SW480 (cell line): ENCODE data around the gene CPT1B.
A peak's percentile ranks its signal among the peaks of the same experiment; 100 is the strongest.
"Not testable (repeated sequence)": the region's sequence is repeated elsewhere in the genome, so short reads cannot be mapped to it uniquely, and the experiment has no call there.

Experiments used
- DNase-seq: peaks from one replicate; pipeline ENCODE4 v3.0.0-alpha.2; 2016; ENCODE audit warnings: low spot score

CPT1B gene

DNA sequence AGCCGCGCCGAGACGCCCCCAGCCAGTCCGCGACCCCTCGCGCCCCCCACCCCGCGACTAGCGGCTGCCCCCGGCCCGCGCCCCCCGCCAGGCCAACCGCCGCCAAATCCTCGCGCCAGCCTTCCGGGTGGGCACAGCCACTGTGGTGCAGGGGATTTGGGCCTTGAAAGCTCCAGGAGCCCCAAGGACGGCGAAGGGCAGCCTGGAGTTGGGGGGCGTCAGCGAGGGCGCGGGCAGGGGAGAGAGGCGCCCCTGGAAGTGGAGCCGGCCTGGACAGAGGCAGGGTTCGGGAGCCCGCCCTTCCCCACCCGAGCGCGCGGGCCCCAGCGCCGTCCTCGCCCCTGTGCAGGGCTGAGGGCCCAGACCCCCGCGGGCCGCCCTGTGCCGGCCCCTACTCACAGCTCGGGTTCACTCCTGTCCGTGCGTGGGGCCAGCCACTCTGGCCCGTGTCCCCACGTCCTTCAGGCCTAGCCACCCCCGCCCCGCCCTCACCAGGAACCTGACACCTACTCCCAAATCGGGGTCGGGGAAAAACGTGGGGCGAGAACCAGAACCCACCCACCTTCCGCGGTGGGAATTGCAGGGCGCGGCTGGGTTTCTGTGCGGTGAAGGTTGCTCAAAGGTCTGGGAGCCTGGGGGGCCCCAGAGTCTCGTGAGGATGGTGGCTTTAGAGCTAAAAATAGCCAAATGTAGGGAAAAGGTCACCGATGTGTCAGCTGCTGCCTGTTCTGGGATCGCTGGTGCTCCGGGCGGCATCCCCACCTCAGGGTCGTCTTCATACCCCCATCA is at the start of gene CPT1B:
TSS of gene CPT1B (minus strand) at position 441 of the 789 bp plus-strand sequence. CDS start 512 bp downstream, outside the sequence.
- DNase-seq: no peak

DNA sequence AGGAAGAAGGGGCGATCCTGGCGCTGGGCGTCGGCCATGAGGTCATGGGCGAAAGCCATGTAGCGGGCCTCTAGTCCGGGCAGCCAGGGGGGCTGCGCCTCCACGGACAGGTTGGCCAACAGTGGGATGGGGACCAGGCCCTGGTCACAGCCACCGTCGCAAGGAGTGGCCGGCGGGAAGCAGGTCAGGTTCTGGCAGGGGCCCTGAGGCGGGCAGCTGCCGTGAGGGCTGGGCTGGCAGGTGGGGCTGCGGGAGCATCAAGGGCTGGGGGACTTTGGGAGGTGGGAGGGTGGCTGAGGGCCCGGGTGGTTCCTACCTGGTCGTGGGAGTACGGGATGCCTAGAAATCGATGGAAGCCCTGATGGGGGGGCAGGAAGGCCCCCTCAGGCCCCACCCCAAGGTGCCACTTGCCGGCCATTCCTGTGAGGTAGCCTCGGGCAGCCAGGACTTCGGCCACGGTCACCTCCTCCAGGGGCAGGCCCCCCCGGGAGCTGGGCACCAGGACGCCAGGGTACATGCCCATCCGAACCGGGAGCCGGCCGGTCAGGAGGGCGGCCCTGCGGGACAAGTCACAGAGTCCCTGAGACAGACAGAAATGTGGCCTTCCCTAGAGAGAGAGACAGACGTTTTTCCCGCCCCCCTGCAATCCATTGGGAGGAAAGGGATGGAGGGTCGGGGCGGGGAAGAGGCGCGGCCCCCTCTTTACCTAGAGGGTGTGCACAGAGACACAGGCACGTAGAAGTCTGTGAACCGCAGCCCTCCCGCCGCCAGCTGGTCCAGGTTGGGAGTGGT is 48.8 kb upstream of the CPT1B start:
- DNase-seq: no peak

DNA sequence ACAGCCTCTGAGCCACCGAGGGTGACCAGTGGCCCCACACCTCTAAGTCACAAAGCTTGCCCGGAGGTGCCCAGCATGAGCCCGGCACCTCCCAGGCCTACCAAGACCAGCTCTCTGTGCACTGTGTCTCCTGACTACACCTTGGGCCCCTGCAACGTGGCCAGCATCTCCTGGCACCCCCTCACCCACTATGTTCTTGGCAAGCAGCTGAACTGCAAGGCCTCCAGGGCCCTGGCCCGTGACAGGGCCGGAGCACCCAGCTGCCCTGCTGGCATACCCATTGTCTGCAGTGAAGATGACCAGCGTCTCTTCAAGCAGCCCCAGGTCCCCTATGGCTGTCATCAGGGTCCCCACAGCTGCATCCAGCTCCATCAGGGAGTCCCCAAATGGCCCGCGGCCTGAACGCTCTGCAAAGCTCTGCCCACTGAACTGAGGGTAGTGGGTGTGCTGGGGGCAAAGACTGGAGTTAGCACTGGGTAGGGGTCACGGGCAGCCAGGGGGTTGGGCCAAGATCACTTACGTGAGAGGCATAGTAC is 48.2 kb upstream of the CPT1B start:
- DNase-seq: no peak

DNA sequence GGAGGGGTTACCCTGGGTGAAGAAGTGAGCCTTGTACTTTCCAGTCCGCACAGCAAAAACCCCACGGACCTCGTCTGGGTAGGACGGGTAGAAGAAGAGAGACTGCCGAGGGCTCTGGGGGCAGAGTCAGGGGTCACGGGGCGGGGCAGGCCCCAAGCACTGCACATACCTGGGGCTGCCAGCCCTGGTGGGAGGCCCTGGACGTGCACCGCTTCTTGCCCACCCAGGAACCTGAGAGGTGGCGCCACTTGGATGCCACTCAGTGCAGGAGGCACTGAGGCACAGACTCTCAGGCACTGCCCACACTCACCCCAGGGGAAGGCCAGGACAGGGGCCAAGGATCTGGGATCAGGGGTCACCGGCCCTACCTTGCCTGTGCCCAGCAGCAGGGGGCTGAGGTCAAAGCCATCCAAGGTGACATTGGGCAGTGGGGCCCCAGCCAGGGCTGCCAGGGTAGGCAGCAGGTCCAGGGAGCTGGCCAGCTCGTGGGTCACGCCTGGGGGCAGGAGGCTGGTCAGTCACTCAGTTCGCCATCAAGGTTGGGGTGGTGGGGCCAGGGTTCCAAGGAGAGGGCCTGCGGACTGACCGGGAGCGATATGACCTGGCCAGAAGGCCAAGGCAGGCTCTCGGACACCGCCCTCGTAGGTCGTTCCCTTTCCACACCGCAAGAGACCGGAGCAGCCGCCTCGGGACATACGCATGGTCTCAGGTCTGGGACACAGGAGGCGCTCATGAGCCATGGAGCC is 47.5 kb upstream of the CPT1B start:
- no peak for DNase-seq

DNA sequence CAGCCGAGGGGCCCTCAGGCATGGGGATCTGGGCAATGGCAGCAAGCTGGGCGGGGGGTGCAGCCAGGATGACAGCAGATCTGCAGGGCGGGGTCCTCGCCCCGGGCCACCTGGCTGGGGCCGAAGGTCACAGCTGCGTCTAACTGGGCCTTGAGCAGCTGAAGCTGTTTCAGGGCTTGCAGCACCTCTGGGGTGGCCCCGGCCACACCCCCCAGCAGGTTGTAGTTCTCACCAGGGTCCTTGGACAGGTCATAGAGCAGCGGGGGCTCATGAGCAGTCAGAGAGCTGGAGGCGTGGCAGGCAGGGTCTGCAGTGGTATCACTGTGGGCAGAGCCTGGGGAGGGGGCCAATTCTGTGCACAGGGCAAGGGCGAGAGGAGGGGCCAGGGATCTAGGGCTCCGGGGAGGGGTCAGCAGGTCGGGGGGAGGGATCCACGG is 46.9 kb upstream of the CPT1B start:
- DNase-seq: no peak

DNA sequence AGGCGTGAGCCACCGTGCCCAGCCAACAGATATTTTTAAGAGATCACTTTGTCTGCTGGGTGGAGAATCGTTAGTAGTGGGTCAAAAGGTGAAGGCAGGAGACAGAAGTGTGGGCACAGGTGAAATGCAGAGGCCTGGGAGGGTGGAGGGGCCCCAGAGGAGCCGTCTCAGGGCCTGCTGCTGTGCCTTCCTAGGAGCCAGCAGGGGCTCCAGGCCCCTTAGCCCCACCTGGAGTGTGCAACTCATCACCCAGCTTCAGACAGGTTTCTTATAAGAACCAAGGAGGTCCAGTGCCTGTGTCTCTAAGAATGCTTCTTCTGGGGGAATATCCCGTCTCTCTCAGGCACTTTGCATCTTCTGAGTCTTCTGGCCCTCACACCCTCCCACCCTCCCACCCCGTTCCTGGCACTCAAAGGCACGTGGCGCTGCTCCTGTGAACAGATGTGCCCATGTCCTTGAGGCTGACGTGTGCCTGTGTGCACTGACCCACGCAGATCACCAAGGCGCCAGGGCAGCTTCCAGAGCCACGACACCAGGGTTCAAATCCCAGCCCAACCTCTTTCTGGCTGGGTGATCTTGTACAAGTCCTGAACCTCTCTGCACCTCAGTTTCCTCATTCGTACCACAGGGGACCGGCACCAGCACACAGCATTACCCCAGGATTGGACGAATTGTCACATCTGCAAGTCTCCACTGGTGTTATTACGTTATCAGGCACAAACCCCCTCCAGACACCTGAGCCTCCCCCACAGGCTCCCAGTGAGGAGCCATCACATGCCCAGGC is 46.3 kb upstream of the CPT1B start:
- no peak for DNase-seq

DNA sequence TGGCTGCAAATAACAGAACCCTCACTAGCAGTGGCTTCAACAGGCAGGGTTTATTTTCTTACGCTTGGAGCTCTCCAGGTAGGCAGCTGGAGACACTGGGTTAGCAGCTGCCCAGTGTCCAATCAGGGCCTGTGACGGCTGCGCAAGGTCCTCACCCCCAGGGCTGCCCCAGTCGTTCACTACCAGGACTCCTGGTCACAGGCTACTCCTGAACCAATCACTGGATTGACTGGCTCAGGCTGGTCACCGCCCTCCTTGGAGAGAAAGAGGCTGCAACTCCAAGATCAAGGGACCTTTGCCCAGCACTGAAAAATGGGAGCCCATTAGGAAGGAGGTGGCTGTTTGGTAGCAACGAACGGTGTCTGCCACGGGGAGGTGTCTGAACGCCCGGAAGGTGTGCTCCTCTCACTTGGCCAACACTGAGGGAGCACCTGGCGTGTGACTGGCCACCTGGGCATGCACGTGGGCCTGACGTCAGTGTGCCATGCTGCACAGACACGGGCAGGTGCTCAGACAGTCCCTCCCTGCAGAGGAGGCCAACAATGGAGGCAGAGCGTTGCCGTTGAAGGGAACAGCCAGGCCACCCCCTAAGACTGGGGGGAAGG is 44.6 kb upstream of the CPT1B start:
- DNase-seq: peak; percentile 85

DNA sequence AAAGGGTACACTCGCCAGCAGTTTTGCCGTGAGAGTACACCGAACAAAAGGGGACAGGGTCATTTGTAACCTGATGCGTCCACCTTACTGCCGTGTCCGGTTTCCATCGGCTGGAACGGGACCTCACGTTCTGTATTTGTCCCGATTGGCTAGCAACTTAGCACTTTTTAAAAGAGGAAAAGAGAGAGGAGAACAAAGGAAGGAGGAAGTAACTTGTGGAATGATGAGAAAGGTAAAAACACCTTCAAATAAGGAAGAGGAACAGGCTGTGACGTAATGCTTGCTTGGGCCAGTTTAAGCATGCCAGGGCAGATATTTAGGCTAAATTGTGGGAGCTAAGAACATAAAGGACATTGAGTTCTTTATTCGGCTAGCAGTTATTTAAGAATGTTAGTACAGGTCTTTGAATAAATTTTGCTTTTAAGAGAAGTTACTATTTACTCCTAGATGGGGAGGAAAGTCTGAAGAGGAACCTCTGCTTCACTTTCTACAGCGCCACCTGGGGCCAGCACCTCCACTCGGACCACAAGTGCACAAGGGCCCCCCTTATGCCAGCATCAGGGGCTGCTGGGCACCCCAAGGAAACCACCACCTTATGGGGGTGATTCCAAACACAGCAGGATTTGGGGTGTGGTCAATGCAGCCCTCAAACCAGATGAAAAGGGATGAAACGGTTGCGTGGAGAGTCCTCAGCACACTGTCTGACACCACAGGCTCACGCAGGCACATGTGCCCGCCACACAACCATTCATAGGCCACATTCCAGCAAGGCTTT is 43.9 kb upstream of the CPT1B start:
- no peak for DNase-seq

DNA sequence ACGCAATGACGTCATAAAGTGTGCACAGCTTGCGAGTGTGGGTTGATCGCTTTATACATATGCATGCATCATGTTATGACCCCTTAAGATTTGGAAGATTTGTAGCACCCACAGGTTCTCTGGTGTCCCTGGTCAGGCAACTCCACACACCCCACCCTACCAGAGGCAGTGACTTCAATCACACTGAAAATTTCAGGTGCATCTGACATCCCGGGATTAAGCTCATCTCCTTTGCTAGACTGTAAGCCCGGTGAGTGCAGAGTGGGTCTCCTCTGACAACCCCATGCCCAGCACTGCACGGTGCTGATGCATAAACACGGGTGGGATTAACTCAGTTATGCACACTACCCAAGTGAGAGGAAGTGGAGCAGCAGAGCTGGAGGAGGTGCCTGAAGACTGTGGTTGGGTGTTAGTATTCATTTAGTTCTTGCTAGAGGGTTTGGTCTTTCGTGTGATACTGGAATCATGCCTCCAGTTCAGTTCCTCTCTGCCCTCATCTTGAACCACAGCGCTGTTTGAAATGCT is 43.2 kb upstream of the CPT1B start:
- DNase-seq: no peak

DNA sequence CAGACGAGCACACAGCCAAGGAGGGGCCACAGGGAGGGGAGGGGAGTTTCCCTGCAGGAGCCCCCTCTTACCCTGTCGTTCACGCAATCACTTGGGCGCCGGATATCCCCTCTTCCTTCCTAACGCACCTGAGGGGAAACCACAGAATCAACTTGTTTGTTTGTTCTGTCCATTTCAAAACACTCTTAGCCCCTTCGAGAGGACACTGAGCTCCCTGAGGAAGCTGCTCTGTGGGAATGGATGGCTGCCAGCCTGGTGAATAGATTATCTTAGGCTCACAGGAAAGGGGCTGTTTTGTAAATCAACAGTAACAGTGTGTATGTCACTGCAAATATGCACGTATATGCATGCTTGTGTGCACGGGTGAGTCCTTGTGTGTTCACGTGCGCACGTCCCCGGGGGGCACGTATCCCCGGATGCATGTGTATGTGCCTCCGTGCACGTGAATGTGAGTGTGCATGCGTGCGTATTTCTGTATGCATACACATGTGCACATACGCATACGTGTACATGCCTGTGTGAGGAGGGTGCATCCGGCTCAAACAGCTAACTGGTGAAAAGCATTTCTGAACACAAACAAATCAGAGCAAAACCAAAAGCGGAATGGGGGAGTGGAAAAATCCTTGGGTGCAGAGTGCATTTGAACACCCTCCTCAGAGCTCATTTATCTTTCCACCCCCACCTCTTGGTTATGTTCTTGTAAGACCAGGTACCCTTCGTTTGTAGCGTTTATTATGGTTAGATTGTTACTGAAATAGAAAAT is 42.5 kb upstream of the CPT1B start:
- no peak for DNase-seq

DNA sequence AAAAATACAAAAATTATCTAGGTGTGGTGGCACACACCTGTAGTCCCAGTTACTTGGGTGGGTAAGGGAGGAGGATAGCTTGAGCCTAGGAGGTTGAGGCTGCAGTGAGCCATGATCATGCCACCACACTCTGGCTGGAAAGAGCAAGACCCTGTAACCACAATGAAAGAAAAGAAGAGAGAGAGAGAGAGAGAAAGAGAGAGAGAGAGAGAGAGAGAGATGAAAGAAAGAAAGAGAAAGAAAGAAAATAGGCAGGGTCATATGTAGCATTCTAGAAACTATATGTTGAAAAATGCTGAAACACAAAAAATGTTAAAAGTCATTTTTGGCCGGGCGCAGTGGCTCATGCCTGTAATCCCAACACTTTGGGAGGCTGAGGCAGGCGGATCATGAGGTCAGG is 36.1 kb upstream of the CPT1B start:
- DNase-seq: not testable (repeated sequence)

DNA sequence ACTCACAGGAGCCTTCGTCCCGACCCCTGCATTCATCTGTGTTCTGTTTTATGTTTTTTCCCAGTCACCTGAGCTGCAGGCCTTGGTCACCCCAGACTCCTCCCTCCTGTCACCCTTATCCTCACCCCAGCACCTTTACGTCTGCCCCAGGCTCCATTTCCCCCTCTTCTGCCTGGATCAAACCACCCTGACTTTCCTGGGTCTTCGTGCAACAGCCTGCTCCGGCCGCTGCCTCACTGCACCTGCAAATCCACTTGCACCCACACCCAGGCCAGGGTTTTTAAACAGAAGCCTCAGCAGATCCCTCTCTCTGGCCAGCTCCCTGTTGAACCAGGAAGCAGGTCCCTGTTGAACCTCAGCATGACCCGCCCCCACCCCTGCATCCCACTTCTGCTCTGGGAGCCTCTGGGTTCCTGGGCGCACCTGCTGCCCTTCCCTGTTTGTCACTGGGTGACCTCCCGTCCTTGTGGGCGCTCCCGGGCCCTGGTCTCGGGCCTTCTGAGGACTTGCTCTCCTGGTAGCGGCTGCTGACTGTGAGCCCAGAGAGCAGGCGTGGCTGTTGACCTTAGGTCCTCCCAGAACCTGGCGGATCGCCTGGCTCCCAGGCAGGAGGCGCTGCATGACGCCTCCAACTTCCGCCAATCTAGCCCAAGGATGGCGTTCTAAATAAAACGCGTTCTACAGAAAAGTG is 35.2 kb upstream of the CPT1B start:
- DNase-seq: no peak

DNA sequence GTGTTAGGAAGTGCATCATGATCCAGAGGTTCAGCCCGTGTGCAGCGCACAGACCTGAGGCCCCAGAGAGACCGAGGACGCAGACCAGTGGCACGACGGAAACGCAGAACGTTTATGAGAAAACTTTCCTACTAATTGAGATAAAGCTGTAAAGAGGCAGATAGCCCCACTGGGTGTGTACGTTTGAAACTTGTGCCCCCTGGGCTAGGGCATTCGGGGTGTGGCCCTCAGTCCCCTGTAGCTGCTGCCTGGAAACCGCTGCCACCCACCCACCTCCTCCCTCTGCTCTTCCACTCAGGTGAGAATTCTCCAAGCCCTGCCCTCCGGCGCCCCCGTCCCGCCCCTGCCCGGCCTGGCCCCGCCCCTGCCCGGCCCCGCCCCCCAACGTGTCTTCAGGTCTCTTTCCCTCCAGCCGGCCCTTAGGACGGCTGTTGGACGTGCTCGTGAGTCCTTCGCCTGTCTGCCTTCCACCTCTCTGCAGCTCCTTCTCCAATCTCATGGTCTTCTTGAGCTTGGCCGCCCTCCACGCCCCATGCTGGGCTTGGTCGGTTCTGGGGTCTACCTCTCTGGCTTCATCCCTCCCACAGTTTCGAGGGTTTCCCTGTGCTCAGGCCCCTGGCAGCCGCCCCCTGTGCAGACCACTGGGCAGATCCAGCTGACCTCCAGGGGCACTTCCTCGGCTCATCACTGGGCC is 34.4 kb upstream of the CPT1B start:
- no peak for DNase-seq

DNA sequence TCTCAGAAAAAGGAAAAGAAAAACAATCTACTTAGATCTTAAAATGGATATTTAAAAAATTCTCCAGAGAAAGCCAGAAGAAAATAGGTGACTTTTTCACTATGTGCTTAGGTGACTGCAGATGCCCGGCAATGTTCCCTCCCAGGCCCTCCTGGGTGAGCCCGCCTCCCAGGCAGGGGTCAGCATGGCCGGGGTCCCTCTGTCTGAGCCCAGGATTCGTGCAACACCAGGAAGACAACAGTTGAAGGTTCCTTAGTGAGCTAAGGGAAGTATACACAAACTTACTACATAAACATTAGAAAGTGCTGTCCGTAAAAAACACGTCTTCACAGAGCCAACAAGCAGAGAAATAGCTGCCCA is 33.9 kb upstream of the CPT1B start:
- DNase-seq: no peak

DNA sequence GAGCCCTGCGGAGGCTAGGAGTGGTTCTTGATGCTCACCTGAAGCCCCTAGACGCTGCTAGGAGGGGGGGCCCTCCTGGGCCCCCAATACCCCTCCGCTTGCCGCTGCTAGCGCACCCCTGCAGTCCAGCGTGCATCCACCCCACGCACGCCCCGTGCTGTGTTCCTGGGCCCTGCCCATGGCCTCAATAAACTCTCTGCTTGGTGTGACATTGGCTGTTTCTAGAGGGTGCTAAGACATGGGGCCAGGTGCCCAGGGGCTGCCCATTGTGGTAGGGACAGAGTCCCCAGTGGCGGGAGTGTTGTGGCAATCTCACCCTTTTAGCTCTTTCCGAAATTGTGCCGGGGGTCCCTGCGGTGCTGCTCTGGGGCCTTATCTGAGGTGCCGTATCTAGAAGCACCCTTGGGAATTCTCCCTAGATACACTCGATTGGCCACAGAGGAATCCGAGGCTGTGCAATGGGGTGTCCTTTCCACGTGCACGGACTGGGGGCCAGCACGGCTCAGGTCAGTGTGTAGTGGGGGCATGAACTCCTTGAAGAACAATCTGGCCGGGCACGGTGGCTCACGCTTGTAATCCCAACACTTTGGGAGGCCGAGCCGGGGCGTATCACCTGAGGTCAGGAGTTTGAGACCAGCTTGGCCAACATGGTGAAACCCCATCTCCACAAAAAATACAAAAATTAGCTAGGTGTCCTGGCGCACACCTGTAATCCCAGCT is 33.3 kb upstream of the CPT1B start:
- no peak for DNase-seq

DNA sequence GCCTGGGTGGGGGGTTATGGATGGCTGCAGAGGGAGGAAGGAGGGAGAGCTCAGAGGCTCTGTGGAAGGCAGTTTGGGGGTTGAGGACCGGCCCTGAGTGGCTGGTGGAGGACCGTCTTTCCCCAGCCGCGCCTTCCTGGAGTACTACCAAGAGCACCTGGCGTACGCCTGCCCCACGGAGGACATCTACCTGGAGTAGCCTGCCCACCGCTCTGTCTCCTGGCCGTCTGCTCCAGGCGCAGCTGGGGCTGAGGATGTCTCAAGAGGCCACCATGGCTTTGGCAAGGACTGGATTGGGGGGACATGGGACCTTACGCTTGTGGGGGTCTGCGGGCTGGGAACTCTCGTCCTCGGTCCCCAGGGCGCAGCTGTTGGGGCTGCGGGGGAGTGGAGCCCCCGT is 32.4 kb upstream of the CPT1B start:
- no peak for DNase-seq

DNA sequence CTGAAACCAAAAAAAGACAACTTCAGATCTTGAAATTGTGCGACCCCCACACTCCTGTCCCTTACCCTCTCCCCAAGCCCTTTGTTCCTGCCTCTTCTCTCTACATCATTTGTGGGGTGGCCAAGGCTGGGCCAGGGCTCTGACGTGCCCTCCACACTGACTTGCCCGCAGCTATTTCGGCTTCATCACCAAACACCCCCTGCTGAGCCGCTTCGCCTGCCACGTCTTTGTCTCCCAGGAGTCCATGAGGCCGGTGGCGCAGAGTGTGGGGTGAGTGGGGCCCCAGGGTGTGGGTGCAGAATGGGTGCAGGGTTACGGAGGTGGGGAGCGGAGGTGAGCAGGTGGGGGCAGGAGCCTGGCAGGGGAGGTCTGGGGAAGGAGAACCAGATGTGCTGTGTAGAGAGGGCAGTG is 31.8 kb upstream of the CPT1B start:
- no peak for DNase-seq

DNA sequence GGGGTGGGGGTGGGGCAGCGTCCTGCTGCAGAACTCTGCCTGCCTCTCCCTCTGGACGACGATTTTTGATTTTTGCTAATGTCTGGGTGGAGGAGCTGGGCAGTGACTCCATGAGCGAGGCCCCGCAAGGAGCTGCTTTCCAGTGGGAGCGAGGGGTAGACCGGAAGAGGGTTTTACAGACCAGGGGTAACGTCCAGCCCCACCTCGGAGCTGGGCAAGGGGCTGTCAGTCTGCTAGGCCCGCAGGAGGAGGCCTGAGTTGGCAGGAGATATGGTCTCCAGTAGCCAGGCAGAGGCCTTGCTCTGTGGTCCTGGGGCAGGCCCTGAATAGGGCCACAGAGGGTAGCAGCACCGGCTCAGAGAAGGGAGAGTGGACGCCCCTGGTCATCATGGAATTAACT is 31.4 kb upstream of the CPT1B start:
- DNase-seq: no peak
